NCI-H2196 treated with DMSO at 0.1 percent for 48 hours (cell line): ENCODE results near the gene CSF3.

Experiments used
- DNase-seq: peaks from one replicate; lab custom pipeline; 2025; ENCODE audit not compliant: unreplicated experiment; lab: John Stamatoyannopoulos, UW

CSF3 gene

GRCh38 chr17:40060887-40061608 lies 45.8 kb downstream of the CSF3 start:
- DNase-seq: no peak

- no peak for DNase-seq
Measured at GRCh38 chr17:40061609-40062038, 46.4 kb downstream of the CSF3 start.

GRCh38 chr17:40062329-40063186 lies 47.3 kb downstream of the CSF3 start, which contains the start of gene THRA:
TSS of gene THRA (plus strand) at chr17:40062965. CDS start at chr17:40074489, 11,524 bp downstream.
- DNase-seq: no peak

- DNase-seq: no peak
Measured at GRCh38 chr17:40063187-40063771, 48.0 kb downstream of the CSF3 start.

- no peak for DNase-seq
Measured at GRCh38 chr17:40063901-40064531, 48.8 kb downstream of the CSF3 start.

GRCh38 chr17:40064971-40065768 lies 49.9 kb downstream of the CSF3 start:
- no peak for DNase-seq

GRCh38 chr17:40065769-40066510 lies 50.7 kb downstream of the CSF3 start:
- no peak for DNase-seq
